PC-3 (cell line): ENCODE data around the gene ADAM15. TPM values are rescaled to one million over a fixed set of nuclear protein-coding genes. Genes with fewer than 3 reads are reported as not detected.

Source experiments
- ATAC-seq: fragments of 200-7000 bp; cut with Tn5 transposase; 2 replicates; pipeline ENCODE4 v1.9.1; 2020; ENCODE audit warnings: mild to moderate bottlenecking, moderate library complexity
- BruUV-seq: library from RNA; stranded (reverse); fragments of 400-500 nt; replicated peaks from 2 replicates; lab custom pipeline; 2021; lab: Mats Ljungman, UMichigan
- CTCF ChIA-PET: fragments of 300-600 bp; sonication (Branson Sonifier 250); formaldehyde crosslinking; loops from one replicate; lab custom pipeline; 2022; ENCODE audit warnings: antibody characterized with exemption; lab: Charles Lee
- POLR2A ChIA-PET: fragments of 300-600 bp; sonication (Branson Sonifier 250); formaldehyde crosslinking; loops from one replicate; lab custom pipeline; 2022; ENCODE audit warnings: antibody characterized with exemption; ENCODE audit not compliant: unreplicated experiment; lab: Charles Lee
- DNase-seq: peaks from one replicate; pipeline ENCODE4 v3.0.0-alpha.2; 2015
- H2AFZ ChIP-seq: fragments of 300-600 bp; sonication (generic); 2 replicates; pipeline ENCODE4 v1.6.0; 2016; ENCODE audit warnings: antibody characterized with exemption, low read length
- H3F3A ChIP-seq: fragments of 300-600 bp; sonication (generic); one replicate; pipeline ENCODE4 v1.6.0; 2017; ENCODE audit warnings: antibody characterized with exemption, low read length, control low read depth, mild to moderate bottlenecking; ENCODE audit not compliant: unreplicated experiment
- H3K27ac ChIP-seq: fragments of 300-600 bp; sonication (generic); 2 replicates; pipeline ENCODE4 v1.5.1; 2016; ENCODE audit warnings: mild to moderate bottlenecking, low read length
- H3K27me3 ChIP-seq: fragments of 300-600 bp; sonication (generic); 2 replicates; pipeline ENCODE4 v1.6.1; 2016; ENCODE audit warnings: low read length, mixed read lengths
- H3K36me3 ChIP-seq: fragments of 300-600 bp; sonication (generic); 2 replicates; pipeline ENCODE4 v1.6.1; 2016; ENCODE audit warnings: low read depth, mixed run types, low read length, mixed read lengths
- H3K4me1 ChIP-seq: fragments of 300-600 bp; sonication (generic); 2 replicates; pipeline ENCODE4 v1.5.1; 2016; ENCODE audit warnings: low read length; ENCODE audit not compliant: insufficient read depth
- H3K4me2 ChIP-seq: fragments of 300-600 bp; sonication (generic); 2 replicates; pipeline ENCODE4 v1.6.0; 2016; ENCODE audit warnings: low read length
- H3K4me3 ChIP-seq: fragments of 300-600 bp; sonication (generic); 2 replicates; pipeline ENCODE4 v1.5.1; 2016; ENCODE audit warnings: mild to moderate bottlenecking, low read length, mixed read lengths
- H3K79me2 ChIP-seq: fragments of 300-600 bp; sonication (generic); 2 replicates; pipeline ENCODE4 v1.6.1; 2017; ENCODE audit warnings: low read length, mixed read lengths
- H3K9ac ChIP-seq: fragments of 300-600 bp; sonication (generic); 2 replicates; pipeline ENCODE4 v1.6.0; 2016; ENCODE audit warnings: mild to moderate bottlenecking, low read length
- H3K9me2 ChIP-seq: fragments of 300-600 bp; sonication (generic); replicated peaks from 2 replicates; pipeline ENCODE4 v1.6.1; 2016; ENCODE audit warnings: mixed run types, low read length, mixed read lengths
- H3K9me3 ChIP-seq: fragments of 300-600 bp; sonication (generic); 2 replicates; pipeline ENCODE4 v1.6.1; 2016; ENCODE audit warnings: low read length, mixed read lengths
- H4K20me1 ChIP-seq: fragments of 300-600 bp; sonication (generic); 2 replicates; pipeline ENCODE4 v1.6.1; 2016; ENCODE audit warnings: low read length, mixed read lengths
- CTCF ChIP-seq: fragments of 300-600 bp; sonication (generic); conservative IDR thresholded peaks from 2 replicates; pipeline ENCODE4 v1.5.1; 2017; ENCODE audit warnings: antibody characterized with exemption, low read depth, mild to moderate bottlenecking, low read length
- EZH2 ChIP-seq: fragments of 300-600 bp; sonication (generic); IDR thresholded peaks from one replicate; pipeline ENCODE4 v1.6.1; 2017; ENCODE audit warnings: antibody characterized with exemption, mild to moderate bottlenecking, low read length; ENCODE audit not compliant: unreplicated experiment
- EZH2phosphoT487 ChIP-seq: fragments of 300-600 bp; sonication (generic); IDR thresholded peaks from 2 replicates; pipeline ENCODE4 v1.6.1; 2018; ENCODE audit warnings: mild to moderate bottlenecking, antibody characterized with exemption, low read length, borderline replicate concordance
- intact Hi-C: fragments of 100-400 bp; cut with micrococcal nuclease; formaldehyde crosslinking; loops from 2 replicates; pipeline ENCODE4 v1.9.0; 2023
- total RNA-seq: library from RNA; depleted of rRNA; stranded (reverse); fragments of >200 nt; gene quantifications from 2 replicates; pipeline ENCODE4 v1.2.3, GENCODE V29; 2014

Gene ADAM15
- total RNA-seq, 1 experiment from 2014 or later = 334 TPM

- peak overlapping the region; percentile 74 for H3K9ac ChIP-seq
- intact Hi-C loops = loop anchor here (1.0 kb wide), 1 partner anchor 13 kb away; no protein-coding TSS in a partner anchor
- POLR2A ChIA-PET = no interaction called here
- no peaks in the 10 kb centered on the region for H3K9me3 ChIP-seq
- CTCF ChIA-PET = interaction anchor here (0.6 to 4.1 kb wide), 3 partner anchors 13 to 72 kb away, joined by 3 to 16 read pairs (median 5); partner anchors contain the start of gene PYGO2
- peaks cover 50% of the 10 kb centered on the region for H3K4me1 ChIP-seq
- no peak for TF ChIP-seq EZH2phosphoT487
- no peak for TF ChIP-seq EZH2
- no peak for TF ChIP-seq CTCF
- peak overlapping the region; percentile 88 for H3K27ac ChIP-seq
- H3K4me2 ChIP-seq = peak overlapping the region; percentile 98
- no peak for DNase-seq
- H3K36me3 ChIP-seq = peaks cover 9% of the 10 kb centered on the region; the same call in 1 of the 2 replicates
- H3F3A ChIP-seq = peaks cover 4% of the 10 kb centered on the region
- H2AFZ ChIP-seq = peak overlapping the region; percentile 61; the same call in 1 of the 2 replicates
- H3K27me3 ChIP-seq = no peaks in the 10 kb centered on the region
- H3K79me2 ChIP-seq = peaks cover 69% of the 10 kb centered on the region
- no peaks in the 10 kb centered on the region for H3K9me2 ChIP-seq
- 0 out of 2 replicates have a peak, but pooled peaks cover 3% of the 10 kb centered on the region for H4K20me1 ChIP-seq
- no TSS peak for BruUV-seq
- no peak for ATAC-seq
- H3K4me3 ChIP-seq = peak overlapping the region; percentile 83
Observed at GRCh38 chr1:155004352-155005075, 46.6 kb upstream of the ADAM15 start.

GRCh38 chr1:155005076-155006011, 45.8 kb upstream of the ADAM15 start:
- Histone ChIP-seq H3K4me1 (peaks cover 42% of the 10 kb centered on the region), H3K9ac (peak overlapping the region; percentile 61), H3K36me3 (peaks cover 12% of the 10 kb centered on the region; the same call in 1 of the 2 replicates), H3F3A (peaks cover 4% of the 10 kb centered on the region), H2AFZ (peak overlapping the region; percentile 12; the same call in 1 of the 2 replicates), H3K79me2 (peaks cover 78% of the 10 kb centered on the region), H4K20me1 (0 out of 2 replicates have a peak, but pooled peaks cover 3% of the 10 kb centered on the region), H3K27ac (peak overlapping the region; percentile 88), H3K9me2 (no peaks in the 10 kb centered on the region), H3K4me2 (peak overlapping the region; percentile 98), H3K4me3 (peak overlapping the region; percentile 83), H3K9me3 (no peaks in the 10 kb centered on the region), H3K27me3 (no peaks in the 10 kb centered on the region)
- DNase-seq (peak; percentile 90), ATAC-seq (peak; percentile 24)
- CTCF ChIA-PET = interaction anchor here (0.9 kb wide), 1 partner anchor 44 kb away, joined by 5 read pairs; the partner anchor contains the start of gene PYGO2
- BruUV-seq = no TSS peak
- intact Hi-C loops = loop anchor here (1.0 kb wide), 1 partner anchor 12 kb away; no protein-coding TSS in a partner anchor
- TF ChIP-seq EZH2 = no peak
- POLR2A ChIA-PET = no interaction called here

GRCh38 chr1:155006601-155007101, 44.5 kb upstream of the ADAM15 start:
- no peaks in the 10 kb centered on the region for H3K9me3 ChIP-seq
- H3F3A ChIP-seq = peaks cover 4% of the 10 kb centered on the region
- no peaks in the 10 kb centered on the region for H3K27me3 ChIP-seq
- ChIA-PET POLR2A (interaction anchor here (0.6 kb wide), 1 partner anchor 10 kb away, joined by 3 read pairs; no protein-coding TSS in a partner anchor), CTCF (no interaction called here)
- H3K27ac ChIP-seq = no peak overlapping the region
- peak overlapping the region; percentile 98 for H3K4me2 ChIP-seq
- intact Hi-C loops = no loop called here
- no peak overlapping the region for H2AFZ ChIP-seq
- H3K9ac ChIP-seq = no peak overlapping the region
- ATAC-seq (no peak), DNase-seq (no peak)
- BruUV-seq = no TSS peak
- no peak overlapping the region for H3K4me3 ChIP-seq
- H3K4me1 ChIP-seq = peaks cover 37% of the 10 kb centered on the region
- peaks cover 16% of the 10 kb centered on the region; the same call in 1 of the 2 replicates for H3K36me3 ChIP-seq
- H3K79me2 ChIP-seq = peaks cover 91% of the 10 kb centered on the region
- no peak for TF ChIP-seq EZH2phosphoT487
- no peak for TF ChIP-seq EZH2
- no peak for TF ChIP-seq CTCF
- H4K20me1 ChIP-seq = 0 out of 2 replicates have a peak, but pooled peaks cover 3% of the 10 kb centered on the region
- no peaks in the 10 kb centered on the region for H3K9me2 ChIP-seq
